ENCODE data around the gene BICC1. TPM values are rescaled to one million over a fixed set of nuclear protein-coding genes. Genes with fewer than 3 reads are reported as not detected.

BICC1 gene
- total RNA-seq, 2 experiments from 2014 or later, result 0.08 TPM

DNA sequence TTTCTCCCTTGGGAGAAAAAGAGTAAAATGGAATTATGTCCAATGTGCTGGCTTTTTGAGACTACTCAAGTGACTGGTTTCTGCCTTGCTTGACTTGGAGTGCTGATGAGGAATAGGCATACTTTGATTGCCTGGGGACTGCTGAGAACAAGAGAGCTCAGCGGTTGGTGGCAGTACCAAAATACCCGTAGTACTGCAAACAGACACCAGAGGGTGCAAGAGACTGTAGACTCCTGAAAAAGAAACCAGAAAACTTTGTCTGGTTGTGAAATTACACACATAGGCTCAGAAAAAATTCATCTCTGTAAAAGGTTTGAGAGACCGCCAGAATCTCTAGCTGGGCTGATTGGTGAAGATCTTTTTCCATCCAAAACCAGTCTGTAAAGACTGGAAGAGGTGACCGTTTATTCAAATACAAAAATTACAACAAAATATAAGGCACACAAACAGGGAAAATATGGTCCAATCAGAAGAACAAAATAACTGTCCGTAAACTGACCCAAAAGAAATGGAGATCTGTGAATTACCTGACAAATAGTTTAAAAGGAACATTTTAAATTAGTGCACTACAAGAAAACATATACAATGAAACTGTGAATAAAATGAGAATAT lies 18.5 kb downstream of the BICC1 start:
- peaks cover 7% of the 10 kb centered on the region for H3K27me3 Mint-ChIP-seq
- POLR2A ChIA-PET, result no interaction called here
- H3K4me3 Mint-ChIP-seq, result no peak overlapping the region
- no peaks in the 10 kb centered on the region for H3K36me3 Mint-ChIP-seq (ENCODE audit: low read depth)
- H3K27ac Mint-ChIP-seq, result no peak overlapping the region
- peaks cover 2% of the 10 kb centered on the region for H3K9me3 Mint-ChIP-seq
- CTCF ChIA-PET, result interaction anchor here (0.9 to 1.5 kb wide), 5 partner anchors 9 to 97 kb away, joined by 3 to 5 read pairs (median 3); no protein-coding TSS in a partner anchor
- DNase-seq, result peak; percentile 46
- peaks cover 2% of the 10 kb centered on the region for H3K4me1 Mint-ChIP-seq

GRCh38 chr10:58535311-58535710 lies 22.6 kb downstream of the BICC1 start:
- no peak for DNase-seq
- no peak overlapping the region for H3K4me3 Mint-ChIP-seq
- CTCF ChIA-PET, result no interaction called here
- POLR2A ChIA-PET, result no interaction called here
- H3K4me1 Mint-ChIP-seq, result peaks cover 2% of the 10 kb centered on the region
- no peak overlapping the region for H3K27ac Mint-ChIP-seq
- no peaks in the 10 kb centered on the region for H3K36me3 Mint-ChIP-seq (ENCODE audit: low read depth)
- H3K9me3 Mint-ChIP-seq, result peaks cover 2% of the 10 kb centered on the region
- H3K27me3 Mint-ChIP-seq, result peaks cover 14% of the 10 kb centered on the region

GRCh38 chr10:58543141-58543540 lies 30.5 kb downstream of the BICC1 start:
- CTCF ChIA-PET, result no interaction called here
- POLR2A ChIA-PET, result no interaction called here
- Mint-ChIP-seq H3K4me1 (no peaks in the 10 kb centered on the region), H3K27ac (no peak overlapping the region), H3K27me3 (peaks cover 1% of the 10 kb centered on the region), H3K36me3 (ENCODE audit: low read depth) (no peaks in the 10 kb centered on the region), H3K9me3 (no peaks in the 10 kb centered on the region), H3K4me3 (no peak overlapping the region)
- DNase-seq, result no peak

DNA sequence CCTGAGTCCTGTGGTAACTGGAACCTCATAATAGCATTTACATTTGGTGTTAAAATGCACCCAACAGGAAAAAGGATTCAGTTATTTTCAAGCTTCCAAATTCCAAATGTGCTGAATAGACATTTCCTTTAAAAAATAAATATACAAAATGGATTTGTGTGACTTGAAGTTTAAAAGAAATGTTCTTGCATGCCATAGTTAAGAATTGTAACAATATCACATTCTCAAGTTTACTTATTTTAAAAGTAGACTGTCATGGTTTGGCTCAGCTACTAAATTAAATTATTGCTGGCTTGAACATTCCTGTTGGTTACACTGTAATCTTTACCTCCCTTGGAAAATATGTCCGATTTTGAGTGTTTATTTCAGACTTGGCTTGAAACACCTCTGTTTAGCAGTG lies 31.5 kb downstream of the BICC1 start:
- ChIA-PET POLR2A (no interaction called here), CTCF (no interaction called here)
- Mint-ChIP-seq H3K4me1 (no peaks in the 10 kb centered on the region), H3K27me3 (peaks cover 1% of the 10 kb centered on the region), H3K9me3 (no peaks in the 10 kb centered on the region), H3K36me3 (ENCODE audit: low read depth) (no peaks in the 10 kb centered on the region), H3K4me3 (no peak overlapping the region), H3K27ac (no peak overlapping the region)
- no peak for DNase-seq

- no peaks in the 10 kb centered on the region for H3K9me3 Mint-ChIP-seq
- DNase-seq, result no peak
- H3K27me3 Mint-ChIP-seq, result peaks cover 1% of the 10 kb centered on the region
- H3K4me1 Mint-ChIP-seq, result no peaks in the 10 kb centered on the region
- no peak overlapping the region for H3K27ac Mint-ChIP-seq
- H3K4me3 Mint-ChIP-seq, result no peak overlapping the region
- POLR2A ChIA-PET, result no interaction called here
- CTCF ChIA-PET, result no interaction called here
- no peaks in the 10 kb centered on the region for H3K36me3 Mint-ChIP-seq (ENCODE audit: low read depth)
These were observed 32.8 kb downstream of the BICC1 start for GRCh38 chr10:58545427-58545826.

DNA sequence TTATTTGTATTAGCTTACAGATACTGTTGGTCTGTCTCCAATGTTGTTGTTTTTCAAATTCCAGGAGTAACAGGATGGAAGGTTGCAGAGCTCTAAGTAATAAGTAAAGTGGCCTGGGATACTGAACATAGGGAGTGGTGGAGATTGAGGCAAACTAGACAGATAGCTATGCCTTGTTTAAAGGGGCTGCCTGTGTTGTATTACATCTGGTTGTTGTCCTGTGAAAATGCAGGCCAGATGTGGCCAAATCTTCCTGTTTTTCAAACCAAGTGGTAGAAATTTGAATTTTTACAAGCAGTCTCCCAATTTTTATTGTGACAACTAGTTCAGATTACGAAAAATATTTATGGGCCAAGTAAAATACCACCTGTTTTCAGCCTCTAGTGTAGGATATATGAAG lies 33.5 kb downstream of the BICC1 start:
- ChIA-PET CTCF (no interaction called here), POLR2A (no interaction called here)
- H3K36me3 Mint-ChIP-seq (ENCODE audit: low read depth), result no peaks in the 10 kb centered on the region
- DNase-seq, result no peak
- no peak overlapping the region for H3K4me3 Mint-ChIP-seq
- no peaks in the 10 kb centered on the region for H3K4me1 Mint-ChIP-seq
- no peak overlapping the region for H3K27ac Mint-ChIP-seq
- H3K27me3 Mint-ChIP-seq, result peaks cover 1% of the 10 kb centered on the region
- no peaks in the 10 kb centered on the region for H3K9me3 Mint-ChIP-seq

GRCh38 chr10:58546722-58547445 lies 34.2 kb downstream of the BICC1 start:
- Mint-ChIP-seq H3K4me3 (no peak overlapping the region), H3K9me3 (no peaks in the 10 kb centered on the region), H3K36me3 (ENCODE audit: low read depth) (no peaks in the 10 kb centered on the region), H3K27me3 (peaks cover 1% of the 10 kb centered on the region), H3K27ac (no peak overlapping the region), H3K4me1 (no peaks in the 10 kb centered on the region)
- no peak for DNase-seq
- ChIA-PET POLR2A (no interaction called here), CTCF (no interaction called here)

DNA sequence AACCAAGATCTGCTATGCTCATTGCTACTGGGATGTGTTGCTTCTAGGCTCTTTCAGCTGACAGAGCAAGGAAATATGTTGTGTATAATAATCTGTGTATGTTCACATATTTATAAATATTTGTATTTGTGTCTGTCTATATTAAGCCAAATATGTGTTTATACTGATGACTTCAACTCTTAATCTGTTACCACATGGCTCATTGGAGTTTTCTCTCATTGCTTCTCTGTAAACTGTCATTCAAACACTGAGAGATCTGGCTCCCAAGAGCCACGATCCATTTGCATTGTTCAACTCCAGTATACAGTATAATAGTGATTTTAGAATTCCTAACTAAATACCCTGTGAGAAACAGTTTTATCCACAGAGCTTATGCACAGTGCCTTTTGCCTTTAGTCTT lies 35.3 kb downstream of the BICC1 start:
- ChIA-PET CTCF (no interaction called here), POLR2A (no interaction called here)
- no peaks in the 10 kb centered on the region for H3K9me3 Mint-ChIP-seq
- H3K4me3 Mint-ChIP-seq, result no peak overlapping the region
- no peaks in the 10 kb centered on the region for H3K4me1 Mint-ChIP-seq
- H3K27me3 Mint-ChIP-seq, result peaks cover 1% of the 10 kb centered on the region
- no peak for DNase-seq
- no peak overlapping the region for H3K27ac Mint-ChIP-seq
- H3K36me3 Mint-ChIP-seq (ENCODE audit: low read depth), result no peaks in the 10 kb centered on the region

GRCh38 chr10:58554316-58554715 lies 41.6 kb downstream of the BICC1 start:
- Mint-ChIP-seq H3K27ac (no peak overlapping the region), H3K4me1 (no peaks in the 10 kb centered on the region), H3K36me3 (ENCODE audit: low read depth) (no peaks in the 10 kb centered on the region), H3K27me3 (no peaks in the 10 kb centered on the region), H3K9me3 (no peaks in the 10 kb centered on the region), H3K4me3 (no peak overlapping the region)
- ChIA-PET CTCF (no interaction called here), POLR2A (no interaction called here)
- DNase-seq, result no peak

DNA sequence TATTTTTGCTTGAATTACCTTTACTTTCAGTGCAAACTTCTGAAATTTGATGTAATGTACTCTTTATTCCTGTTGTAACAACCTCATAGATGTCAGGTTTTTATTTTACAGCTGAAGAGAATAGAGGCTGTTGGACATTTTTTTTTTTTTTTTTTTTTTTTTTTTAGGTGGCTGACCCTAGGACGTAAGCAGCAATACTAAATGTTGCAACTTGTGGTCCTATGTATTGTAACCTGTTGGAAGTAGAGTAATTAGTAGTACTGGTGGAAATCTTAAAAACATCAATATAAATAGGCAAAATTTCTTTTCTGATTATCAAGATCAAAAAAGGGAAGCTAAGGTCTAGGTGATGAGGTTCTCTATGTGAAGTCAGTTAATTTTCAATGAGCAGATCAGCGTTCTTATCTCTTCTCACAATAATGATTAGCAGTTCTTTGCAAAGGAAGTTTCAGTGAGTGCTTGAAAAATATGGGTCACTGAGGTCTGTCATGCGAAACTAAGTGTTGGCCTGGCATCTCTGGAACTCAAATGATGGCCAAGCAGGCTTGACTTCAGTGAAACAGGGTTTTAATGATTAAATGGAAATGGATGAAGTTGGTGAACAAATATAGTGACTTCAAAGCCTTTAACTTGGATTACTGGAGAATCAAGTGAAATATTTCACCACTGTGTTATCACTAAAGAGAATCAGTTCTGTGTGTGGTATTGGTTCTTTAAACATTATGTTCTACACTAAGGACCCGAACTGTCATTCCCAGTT lies 42.7 kb downstream of the BICC1 start:
- Mint-ChIP-seq H3K4me3 (no peak overlapping the region), H3K4me1 (no peaks in the 10 kb centered on the region), H3K36me3 (ENCODE audit: low read depth) (no peaks in the 10 kb centered on the region), H3K27me3 (no peaks in the 10 kb centered on the region), H3K9me3 (no peaks in the 10 kb centered on the region), H3K27ac (no peak overlapping the region)
- ChIA-PET CTCF (no interaction called here), POLR2A (no interaction called here)
- no peak for DNase-seq

DNA sequence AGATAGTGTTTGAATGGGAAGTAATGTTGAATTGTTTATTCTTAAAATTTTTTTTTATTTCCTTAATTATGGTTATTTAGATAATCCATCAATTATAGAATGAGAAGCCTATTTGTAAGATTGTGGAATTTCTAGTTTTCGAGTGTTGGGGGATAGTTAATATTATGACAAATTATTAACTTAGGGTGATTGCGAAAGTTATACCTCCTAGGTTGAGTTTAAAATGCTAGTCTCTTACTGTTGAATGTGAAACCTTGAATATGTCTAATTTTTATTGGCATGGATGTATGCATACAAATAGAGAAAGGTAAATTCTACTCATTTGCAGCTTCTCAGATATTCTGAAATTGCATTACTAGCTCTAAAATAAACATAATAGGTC lies 43.2 kb downstream of the BICC1 start:
- Mint-ChIP-seq H3K27ac (no peak overlapping the region), H3K27me3 (no peaks in the 10 kb centered on the region), H3K36me3 (ENCODE audit: low read depth) (no peaks in the 10 kb centered on the region), H3K9me3 (no peaks in the 10 kb centered on the region), H3K4me3 (no peak overlapping the region), H3K4me1 (no peaks in the 10 kb centered on the region)
- CTCF ChIA-PET, result no interaction called here
- POLR2A ChIA-PET, result no interaction called here
- no peak for DNase-seq

DNA sequence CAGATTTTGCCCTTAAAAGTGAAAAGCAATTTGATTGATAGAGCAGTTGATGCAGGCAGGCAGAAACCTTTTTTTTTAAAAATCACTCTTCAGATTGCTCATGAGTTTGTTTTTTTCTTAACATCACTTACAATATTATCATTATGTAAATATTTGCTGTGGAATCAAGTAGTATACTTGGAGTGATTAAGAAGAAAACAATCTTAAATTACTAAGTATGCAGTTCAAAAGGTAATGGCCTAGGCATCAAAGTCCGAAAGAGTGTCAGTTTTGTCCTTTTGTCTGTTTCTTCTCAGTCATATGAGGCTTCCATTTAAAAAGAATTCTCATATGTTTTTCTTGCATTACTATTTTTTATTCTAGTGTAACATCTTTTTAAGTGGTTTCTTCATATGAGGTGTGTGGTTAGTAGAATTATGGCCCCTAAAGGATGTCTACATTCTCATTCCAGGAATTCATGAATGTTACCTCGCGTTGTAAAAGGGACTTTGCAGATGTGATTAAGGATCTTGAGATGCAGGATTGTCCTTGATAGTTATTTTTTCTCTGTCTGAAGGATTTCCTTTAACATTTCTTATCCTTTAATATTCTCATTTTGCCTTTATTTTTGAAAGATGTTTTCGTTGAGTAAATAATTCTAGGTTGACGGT lies 44.0 kb downstream of the BICC1 start:
- H3K9me3 Mint-ChIP-seq, result no peaks in the 10 kb centered on the region
- H3K36me3 Mint-ChIP-seq (ENCODE audit: low read depth), result no peaks in the 10 kb centered on the region
- no peak for DNase-seq
- ChIA-PET CTCF (interaction anchor here (1.5 kb wide), 1 partner anchor 26 kb away, joined by 3 read pairs; no protein-coding TSS in a partner anchor), POLR2A (no interaction called here)
- no peaks in the 10 kb centered on the region for H3K4me1 Mint-ChIP-seq
- no peak overlapping the region for H3K4me3 Mint-ChIP-seq
- no peaks in the 10 kb centered on the region for H3K27me3 Mint-ChIP-seq
- no peak overlapping the region for H3K27ac Mint-ChIP-seq

DNA sequence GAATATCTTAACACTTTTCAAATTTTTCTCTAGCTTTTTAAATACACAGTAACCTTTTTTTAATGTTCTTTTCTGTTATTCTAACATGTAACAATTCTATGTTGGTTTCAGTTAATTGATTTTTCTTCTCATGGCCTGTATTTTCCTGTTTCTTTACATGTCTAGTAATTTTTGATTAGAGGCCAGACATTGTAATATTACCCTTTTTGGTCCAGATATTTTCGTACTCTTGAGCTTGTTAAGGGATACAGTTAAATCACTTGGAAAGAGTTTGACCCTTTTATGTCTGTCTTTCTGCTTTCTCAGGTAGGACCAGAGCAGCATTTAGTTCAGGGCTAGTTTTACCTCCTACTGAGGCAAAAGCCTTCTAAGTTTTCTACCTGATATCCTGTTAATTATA lies 45.0 kb downstream of the BICC1 start:
- CTCF ChIA-PET, result interaction anchor here (0.7 to 1.5 kb wide), 2 partner anchors 27 to 47 kb away, joined by 3 to 4 read pairs; no protein-coding TSS in a partner anchor
- Mint-ChIP-seq H3K27ac (no peak overlapping the region), H3K4me3 (no peak overlapping the region), H3K4me1 (no peaks in the 10 kb centered on the region), H3K9me3 (no peaks in the 10 kb centered on the region), H3K36me3 (ENCODE audit: low read depth) (no peaks in the 10 kb centered on the region), H3K27me3 (no peaks in the 10 kb centered on the region)
- POLR2A ChIA-PET, result no interaction called here
- no peak for DNase-seq

All from activated CD4-positive, alpha-beta memory T cell treated with anti-CD3 and anti-CD28 coated beads, Interleukin-2, amount 10 ng/mL, durations not matched to agents 7 days and 5 days (primary cell).